Activated CD8-positive, alpha-beta memory T cell treated with anti-CD3 and anti-CD28 coated beads, Interleukin-2, amount 10 ng/mL, durations not matched to agents 7 days and 5 days (primary cell): ENCODE data around the gene AGBL3. TPM values are rescaled to one million over a fixed set of nuclear protein-coding genes. Genes with fewer than 3 reads are reported as not detected.
"Not testable (repeated sequence)": the region's sequence is repeated elsewhere in the genome, so short reads cannot be mapped to it uniquely, and the experiment has no call there.

Experiments used
- ATAC-seq: fragments of 150-1000 bp; cut with Tn5 transposase; one replicate; pipeline ENCODE4 v1.10.0; 2021; ENCODE audit warnings: moderate library complexity
- CTCF ChIA-PET: fragments of 350-600 bp; sonication (Branson Sonifier 250); formaldehyde crosslinking; loops from one replicate; lab custom pipeline; 2021; ENCODE audit warnings: antibody characterized with exemption; lab: Charles Lee
- DNase-seq: peaks from one replicate; pipeline ENCODE4 v3.0.0-alpha.2; 2020
- H3K27ac Mint-ChIP-seq: one replicate; pipeline ENCODE4 v1.8.0; 2021; ENCODE audit warnings: mild to moderate bottlenecking, mixed read lengths
- H3K27me3 Mint-ChIP-seq: one replicate; pipeline ENCODE4 v1.8.0; 2021; ENCODE audit warnings: mixed read lengths
- H3K36me3 Mint-ChIP-seq: one replicate; pipeline ENCODE4 v1.8.0; 2021; ENCODE audit warnings: mild to moderate bottlenecking, mixed read lengths
- H3K4me1 Mint-ChIP-seq: one replicate; pipeline ENCODE4 v1.8.0; 2021; ENCODE audit warnings: mixed read lengths
- H3K4me3 Mint-ChIP-seq: one replicate; pipeline ENCODE4 v1.8.0; 2021; ENCODE audit warnings: mild to moderate bottlenecking, moderate library complexity, mixed read lengths
- H3K9me3 Mint-ChIP-seq: one replicate; pipeline ENCODE4 v1.8.0; 2022; ENCODE audit warnings: low read depth, mixed read lengths
- total RNA-seq, 2 experiments: library from RNA; stranded (reverse); gene quantifications; one replicate each; pipeline ENCODE4 v1.2.3, GENCODE V29; 2021

AGBL3 gene
- total RNA-seq, 2 experiments from 2014 or later: 2.4 to 2.8 TPM

- DNase-seq (no peak), ATAC-seq (no peak)
- Mint-ChIP-seq H3K4me3 (no peak overlapping the region), H3K4me1 (peaks cover 4% of the 10 kb centered on the region), H3K9me3 (no peaks in the 10 kb centered on the region), H3K36me3 (no peaks in the 10 kb centered on the region), H3K27ac (no peak overlapping the region), H3K27me3 (no peaks in the 10 kb centered on the region)
- CTCF ChIA-PET: no interaction called here
Observed at GRCh38 chr7:135100856-135101255, 114.5 kb downstream of the AGBL3 start.

GRCh38 chr7:135102372-135102771 is 116.1 kb downstream of the AGBL3 start:
- Mint-ChIP-seq H3K36me3 (no peaks in the 10 kb centered on the region), H3K27ac (no peak overlapping the region), H3K4me3 (no peak overlapping the region), H3K27me3 (no peaks in the 10 kb centered on the region), H3K4me1 (peaks cover 4% of the 10 kb centered on the region), H3K9me3 (no peaks in the 10 kb centered on the region)
- CTCF ChIA-PET: no interaction called here
- DNase-seq (no peak), ATAC-seq (no peak)

GRCh38 chr7:135109562-135109961 is 123.3 kb downstream of the AGBL3 start:
- H3K27me3 Mint-ChIP-seq: no peaks in the 10 kb centered on the region
- CTCF ChIA-PET: no interaction called here
- ATAC-seq: no peak

GRCh38 chr7:135109976-135110375 is 123.7 kb downstream of the AGBL3 start:
- Mint-ChIP-seq H3K27me3 (no peaks in the 10 kb centered on the region), H3K36me3 (peaks cover 3% of the 10 kb centered on the region), H3K4me3 (no peak overlapping the region), H3K9me3 (no peaks in the 10 kb centered on the region), H3K27ac (no peak overlapping the region), H3K4me1 (no peaks in the 10 kb centered on the region)
- ATAC-seq: no peak
- DNase-seq: no peak
- CTCF ChIA-PET: interaction anchor here (0.9 kb wide), 1 partner anchor 76 kb away, joined by 3 read pairs; no protein-coding TSS in a partner anchor

More at GRCh38 chr7:135109562-135109961, 123.3 kb downstream of the AGBL3 start:
- no peak overlapping the region for H3K27ac Mint-ChIP-seq
- no peak for DNase-seq
- no peak overlapping the region for H3K4me3 Mint-ChIP-seq
- H3K4me1 Mint-ChIP-seq: no peaks in the 10 kb centered on the region
- peaks cover 3% of the 10 kb centered on the region for H3K36me3 Mint-ChIP-seq
- no peaks in the 10 kb centered on the region for H3K9me3 Mint-ChIP-seq

- Mint-ChIP-seq H3K27me3 (no peaks in the 10 kb centered on the region), H3K27ac (no peak overlapping the region), H3K4me1 (no peaks in the 10 kb centered on the region), H3K4me3 (no peak overlapping the region), H3K9me3 (no peaks in the 10 kb centered on the region), H3K36me3 (peaks cover 3% of the 10 kb centered on the region)
- CTCF ChIA-PET: no interaction called here
- no peak for ATAC-seq
- no peak for DNase-seq
Observed at GRCh38 chr7:135111379-135111778, 125.1 kb downstream of the AGBL3 start.

- no peak overlapping the region for H3K27ac Mint-ChIP-seq
- CTCF ChIA-PET: no interaction called here
Observed at GRCh38 chr7:135114622-135115021, 128.3 kb downstream of the AGBL3 start.

GRCh38 chr7:135117096-135117495 is 130.8 kb downstream of the AGBL3 start:
- H3K27ac Mint-ChIP-seq: no peak overlapping the region
- no peak for ATAC-seq
- no peaks in the 10 kb centered on the region for H3K4me1 Mint-ChIP-seq
- no peaks in the 10 kb centered on the region for H3K27me3 Mint-ChIP-seq
- H3K4me3 Mint-ChIP-seq: no peak overlapping the region
- peaks cover 8% of the 10 kb centered on the region for H3K36me3 Mint-ChIP-seq
- DNase-seq: no peak
- H3K9me3 Mint-ChIP-seq: peaks cover 7% of the 10 kb centered on the region
- CTCF ChIA-PET: no interaction called here

More at GRCh38 chr7:135114622-135115021, 128.3 kb downstream of the AGBL3 start:
- DNase-seq (no peak), ATAC-seq (no peak)
- no peaks in the 10 kb centered on the region for H3K27me3 Mint-ChIP-seq
- H3K4me3 Mint-ChIP-seq: no peak overlapping the region
- H3K4me1 Mint-ChIP-seq: no peaks in the 10 kb centered on the region
- H3K9me3 Mint-ChIP-seq: no peaks in the 10 kb centered on the region
- H3K36me3 Mint-ChIP-seq: peaks cover 4% of the 10 kb centered on the region

GRCh38 chr7:135121868-135122267 is 135.6 kb downstream of the AGBL3 start:
- Mint-ChIP-seq H3K9me3 (peaks cover 9% of the 10 kb centered on the region), H3K27me3 (peaks cover 2% of the 10 kb centered on the region), H3K27ac (no peak overlapping the region), H3K36me3 (peaks cover 10% of the 10 kb centered on the region), H3K4me1 (no peaks in the 10 kb centered on the region), H3K4me3 (no peak overlapping the region)
- CTCF ChIA-PET: no interaction called here
- DNase-seq: no peak
- ATAC-seq: no peak

- not testable (repeated sequence) for H3K4me3 Mint-ChIP-seq, DNase-seq, ATAC-seq, H3K36me3 Mint-ChIP-seq, H3K9me3 Mint-ChIP-seq, H3K27ac Mint-ChIP-seq, H3K27me3 Mint-ChIP-seq, H3K4me1 Mint-ChIP-seq
- CTCF ChIA-PET: interaction anchor here (1.4 kb wide), 1 partner anchor 46 kb away, joined by 4 read pairs; no protein-coding TSS in a partner anchor
Observed at GRCh38 chr7:135124631-135125030, 138.3 kb downstream of the AGBL3 start.

- Mint-ChIP-seq H3K27ac (no peak overlapping the region), H3K36me3 (peaks cover 10% of the 10 kb centered on the region), H3K9me3 (peaks cover 7% of the 10 kb centered on the region), H3K4me1 (no peaks in the 10 kb centered on the region), H3K27me3 (peaks cover 2% of the 10 kb centered on the region), H3K4me3 (no peak overlapping the region)
- ATAC-seq (no peak), DNase-seq (no peak)
- CTCF ChIA-PET: no interaction called here
Observed at GRCh38 chr7:135128931-135129330, 142.6 kb downstream of the AGBL3 start.

GRCh38 chr7:135129579-135129978 is 143.3 kb downstream of the AGBL3 start:
- no peak for ATAC-seq
- no peak overlapping the region for H3K4me3 Mint-ChIP-seq
- H3K27me3 Mint-ChIP-seq: peaks cover 2% of the 10 kb centered on the region
- no peaks in the 10 kb centered on the region for H3K4me1 Mint-ChIP-seq
- H3K36me3 Mint-ChIP-seq: peaks cover 10% of the 10 kb centered on the region
- DNase-seq: no peak
- CTCF ChIA-PET: no interaction called here
- peaks cover 7% of the 10 kb centered on the region for H3K9me3 Mint-ChIP-seq
- H3K27ac Mint-ChIP-seq: no peak overlapping the region

GRCh38 chr7:135143885-135144668 is 157.8 kb downstream of the AGBL3 start:
- CTCF ChIA-PET: interaction anchor here (0.7 kb wide), 1 partner anchor 27 kb away, joined by 3 read pairs; the partner anchor contains the start of gene CYREN
- DNase-seq (no peak), ATAC-seq (no peak)
- Mint-ChIP-seq H3K27me3 (no peaks in the 10 kb centered on the region), H3K27ac (no peak overlapping the region), H3K4me1 (peaks cover 22% of the 10 kb centered on the region), H3K4me3 (no peak overlapping the region), H3K36me3 (peaks cover 8% of the 10 kb centered on the region), H3K9me3 (no peaks in the 10 kb centered on the region)

- DNase-seq (peak; percentile 67), ATAC-seq (peak; percentile 42)
- H3K4me3 Mint-ChIP-seq: peak overlapping the region; percentile 95
- CTCF ChIA-PET: interaction anchor here (0.7 to 3.7 kb wide), 9 partner anchors 10 to 162 kb away, joined by 3 to 39 read pairs (median 4); partner anchors contain the start of genes AGBL3, CYREN and WDR91
- H3K36me3 Mint-ChIP-seq: peaks cover 32% of the 10 kb centered on the region
- H3K27me3 Mint-ChIP-seq: no peaks in the 10 kb centered on the region
- peaks cover 47% of the 10 kb centered on the region for H3K4me1 Mint-ChIP-seq
- H3K9me3 Mint-ChIP-seq: no peaks in the 10 kb centered on the region
- H3K27ac Mint-ChIP-seq: peak overlapping the region; percentile 96
Observed at GRCh38 chr7:135147341-135147898, 161.1 kb downstream of the AGBL3 start.
